Esophagus squamous epithelium (tissue), 4 donors: ENCODE results near the gene RPTOR.

Experiments
- CTCF ChIP-seq, 6 experiments: fragments of 450-650 bp in 4 of 6; fragments of 200-600 bp in 2 of 6; sonication (generic) in 2 of 6; IDR thresholded peaks; one replicate each; pipeline ENCODE4 v1.5.1; 2016 to 2019; ENCODE audit warnings: antibody characterized with exemption in 6 of 6, mild to moderate bottlenecking in 4 of 6, moderate library complexity in 4 of 6
- POLR2A ChIP-seq, 4 donors: fragments of 450-650 bp; IDR thresholded peaks; one replicate each; pipeline ENCODE4 v1.6.1; 2017; ENCODE audit warnings: antibody characterized with exemption in 4 of 4, mild to moderate bottlenecking in 4 of 4, moderate library complexity in 3 of 4

GRCh38 chr17:80722661-80723060, 178.0 kb downstream of the RPTOR start:
- no peak for TF ChIP-seq CTCF (IDR thresholded peaks at IDR 0.05)
- no peak for TF ChIP-seq POLR2A (IDR thresholded peaks at IDR 0.05)
